HEK293 (cell line): ENCODE measurements around the gene ZNF428.
A peak's percentile ranks its signal among the peaks of the same experiment; 100 is the strongest.

ENCODE experiments used
- CTCF ChIA-PET: fragments of 350-600 bp; formaldehyde crosslinking; extraction: SDS; loops from one replicate; lab custom pipeline; 2021; ENCODE audit warnings: antibody characterized with exemption; lab: Yijun Ruan, JAX
- POLR2A ChIA-PET: fragments of 300-600 bp; formaldehyde crosslinking; extraction: SDS; loops from one replicate; lab custom pipeline; 2020; ENCODE audit warnings: antibody characterized with exemption, inconsistent platforms; lab: Yijun Ruan, JAX
- H3K27ac ChIP-seq: fragments of 200-500 bp; sonication (Bioruptor generic); 2 replicates; pipeline ENCODE4 v1.5.1; 2014; ENCODE audit warnings: low read depth, low read length, control low read depth, inconsistent platforms; ENCODE audit errors: extremely low read depth
- H3K36me3 ChIP-seq, 2 experiments: fragments of 200-500 bp in 1 of 2; sonication (Bioruptor generic) in 1 of 2; 1 replicate in 1 of 2; 2 replicates in 1 of 2; pipeline ENCODE4 v1.5.1; 2014 to 2017; ENCODE audit warnings: inconsistent platforms in 2 of 2, low read length in 2 of 2; ENCODE audit not compliant: control insufficient read depth in 2 of 2, insufficient read depth in 1 of 2
- H3K4me1 ChIP-seq: fragments of 200-500 bp; sonication (Bioruptor generic); 2 replicates; pipeline ENCODE4 v1.5.1; 2014; ENCODE audit warnings: mild to moderate bottlenecking, low read length, inconsistent platforms; ENCODE audit not compliant: control insufficient read depth, insufficient read depth
- H3K4me3 ChIP-seq: 2 replicates; pipeline ENCODE4 v1.5.1; 2011; ENCODE audit warnings: low read depth, mild to moderate bottlenecking, control low read depth, low read length, moderate library complexity
- H3K9me3 ChIP-seq: fragments of 200-500 bp; sonication (Bioruptor generic); 2 replicates; pipeline ENCODE4 v1.5.1; 2014; ENCODE audit warnings: low read depth, low read length, inconsistent platforms; ENCODE audit not compliant: control insufficient read depth, insufficient read depth
- GFI1B ChIP-seq: fragments of 450-650 bp; formaldehyde crosslinking; IDR thresholded peaks from 2 replicates; pipeline ENCODE4 v1.5.1; 2016; ENCODE audit warnings: missing biosample characterization, missing genetic modification characterization
- GLIS1 ChIP-seq: fragments of 450-650 bp; formaldehyde crosslinking; IDR thresholded peaks from 2 replicates; pipeline ENCODE4 v1.5.1; 2016; ENCODE audit warnings: missing biosample characterization, missing genetic modification characterization
- KLF16 ChIP-seq: fragments of 450-650 bp; formaldehyde crosslinking; IDR thresholded peaks from 2 replicates; pipeline ENCODE4 v1.5.1; 2017; ENCODE audit warnings: missing biosample characterization, missing genetic modification characterization
- KLF7 ChIP-seq: fragments of 450-650 bp; formaldehyde crosslinking; IDR thresholded peaks from 2 replicates; pipeline ENCODE4 v1.5.1; 2016; ENCODE audit warnings: missing biosample characterization, missing genetic modification characterization, borderline replicate concordance
- MYNN ChIP-seq: fragments of 450-650 bp; formaldehyde crosslinking; IDR thresholded peaks from 2 replicates; pipeline ENCODE4 v1.5.1; 2016; ENCODE audit warnings: missing biosample characterization, missing genetic modification characterization, borderline replicate concordance
- OSR2 ChIP-seq: fragments of 450-650 bp; formaldehyde crosslinking; IDR thresholded peaks from 2 replicates; pipeline ENCODE4 v1.5.1; 2016; ENCODE audit warnings: missing biosample characterization, missing genetic modification characterization
- PRDM1 ChIP-seq: fragments of 450-650 bp; formaldehyde crosslinking; IDR thresholded peaks from 2 replicates; pipeline ENCODE4; 2016; ENCODE audit warnings: missing biosample characterization, missing genetic modification characterization
- SCRT2 ChIP-seq: fragments of 450-650 bp; formaldehyde crosslinking; IDR thresholded peaks from 2 replicates; pipeline ENCODE4 v1.5.1; 2016; ENCODE audit warnings: missing biosample characterization, missing genetic modification characterization
- SP7 ChIP-seq: fragments of 450-650 bp; formaldehyde crosslinking; IDR thresholded peaks from 2 replicates; pipeline ENCODE4 v1.5.1; 2016; ENCODE audit warnings: missing biosample characterization, missing genetic modification characterization
- ZBTB21 ChIP-seq: fragments of 450-650 bp; formaldehyde crosslinking; IDR thresholded peaks from 2 replicates; pipeline ENCODE4 v1.5.1; 2017; ENCODE audit warnings: missing biosample characterization, missing genetic modification characterization
- ZBTB48 ChIP-seq: fragments of 450-650 bp; formaldehyde crosslinking; IDR thresholded peaks from 2 replicates; pipeline ENCODE4 v1.5.1; 2016; ENCODE audit warnings: missing biosample characterization, missing genetic modification characterization
- ZNF112 ChIP-seq: fragments of 450-650 bp; formaldehyde crosslinking; IDR thresholded peaks from 2 replicates; pipeline ENCODE4 v1.5.0; 2017; ENCODE audit warnings: missing biosample characterization, missing genetic modification characterization
- ZNF19 ChIP-seq: fragments of 450-650 bp; formaldehyde crosslinking; IDR thresholded peaks from 2 replicates; pipeline ENCODE4; 2016; ENCODE audit warnings: missing biosample characterization, missing genetic modification characterization, low read depth
- ZNF248 ChIP-seq: fragments of 450-650 bp; formaldehyde crosslinking; IDR thresholded peaks from 2 replicates; pipeline ENCODE4 v1.5.1; 2017; ENCODE audit warnings: missing biosample characterization, missing genetic modification characterization
- ZNF324 ChIP-seq: fragments of 450-650 bp; formaldehyde crosslinking; IDR thresholded peaks from 2 replicates; pipeline ENCODE4 v1.5.1; 2016; ENCODE audit warnings: missing biosample characterization, missing genetic modification characterization
- ZNF350 ChIP-seq: fragments of 450-650 bp; formaldehyde crosslinking; IDR thresholded peaks from 2 replicates; pipeline ENCODE4 v1.5.0; 2017; ENCODE audit warnings: missing biosample characterization, mild to moderate bottlenecking, missing genetic modification characterization
- ZNF366 ChIP-seq: fragments of 450-650 bp; formaldehyde crosslinking; conservative IDR thresholded peaks from 2 replicates; pipeline ENCODE4 v1.5.1; 2016; ENCODE audit warnings: missing biosample characterization, missing genetic modification characterization
- ZNF501 ChIP-seq: fragments of 450-650 bp; formaldehyde crosslinking; IDR thresholded peaks from 2 replicates; pipeline ENCODE4 v1.5.1; 2016; ENCODE audit warnings: missing biosample characterization, missing genetic modification characterization
- ZNF660 ChIP-seq: fragments of 450-650 bp; IDR thresholded peaks from 2 replicates; pipeline ENCODE4 v1.5.1; 2018; ENCODE audit warnings: missing biosample characterization, mild to moderate bottlenecking, missing genetic modification characterization
- ZNF677 ChIP-seq: fragments of 450-650 bp; IDR thresholded peaks from 2 replicates; pipeline ENCODE4 v1.5.0; 2018; ENCODE audit warnings: missing biosample characterization, mild to moderate bottlenecking, missing genetic modification characterization, moderate library complexity
- ZSCAN23 ChIP-seq: fragments of 450-650 bp; formaldehyde crosslinking; IDR thresholded peaks from 2 replicates; pipeline ENCODE4 v1.5.1; 2016; ENCODE audit warnings: missing biosample characterization, missing genetic modification characterization
- ZXDB ChIP-seq: fragments of 450-650 bp; formaldehyde crosslinking; IDR thresholded peaks from 2 replicates; pipeline ENCODE4 v1.5.1; 2016; ENCODE audit warnings: missing biosample characterization, missing genetic modification characterization
- TF ChIP-seq, protein P1 (sequence below): fragments of 450-650 bp; formaldehyde crosslinking; IDR thresholded peaks from 2 replicates; pipeline ENCODE4; 2016; ENCODE audit warnings: missing biosample characterization, missing genetic modification characterization
- TF ChIP-seq, protein P2 (sequence below): fragments of 450-650 bp; formaldehyde crosslinking; IDR thresholded peaks from 2 replicates; pipeline ENCODE4 v1.5.1; 2016; ENCODE audit warnings: missing biosample characterization, missing genetic modification characterization

The ZNF428 gene

GRCh38 chr19:43581467-43581866 is 38.0 kb downstream of the ZNF428 start (continued):
- TF ChIP-seq, protein P1, sequence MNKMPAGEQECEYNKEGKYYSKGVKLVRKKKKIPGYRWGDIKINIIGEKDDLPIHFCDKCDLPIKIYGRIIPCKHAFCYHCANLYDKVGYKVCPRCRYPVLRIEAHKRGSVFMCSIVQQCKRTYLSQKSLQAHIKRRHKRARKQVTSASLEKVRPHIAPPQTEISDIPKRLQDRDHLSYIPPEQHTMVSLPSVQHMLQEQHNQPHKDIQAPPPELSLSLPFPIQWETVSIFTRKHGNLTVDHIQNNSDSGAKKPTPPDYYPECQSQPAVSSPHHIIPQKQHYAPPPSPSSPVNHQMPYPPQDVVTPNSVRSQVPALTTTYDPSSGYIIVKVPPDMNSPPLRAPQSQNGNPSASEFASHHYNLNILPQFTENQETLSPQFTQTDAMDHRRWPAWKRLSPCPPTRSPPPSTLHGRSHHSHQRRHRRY (tag by site-specific recombination): no peak
- no peak for TF ChIP-seq GFI1B (tag by site-specific recombination)
- TF ChIP-seq ZNF501 (tag by site-specific recombination): no peak

GRCh38 chr19:43578787-43579186 is 40.6 kb downstream of the ZNF428 start:
- Histone ChIP-seq H3K4me1 (peaks cover 12% of the 10 kb centered on the region), H3K27ac (no peak overlapping the region), H3K9me3 (no peaks in the 10 kb centered on the region), H3K36me3 (peaks cover under 1 to 6% of the 10 kb centered on the region in 2 experiments; a peak in 2 of 3 replicates), H3K4me3 (no peak overlapping the region)
- ChIA-PET CTCF (interaction anchor here (4.2 kb wide), 1 partner anchor 16 kb away, joined by 22 read pairs; the partner anchor contains the start of gene IRGQ), POLR2A (interaction anchor here (1.9 kb wide), 1 partner anchor 17 kb away, joined by 7 read pairs; the partner anchor contains the start of genes IRGQ and ZNF576)
- 0 out of 2 replicates have a peak, but pooled peaks have one; percentile 27 for TF ChIP-seq GLIS1 (tag by site-specific recombination)
- no peak for TF ChIP-seq KLF16 (tag by site-specific recombination)
- peak; percentile 66 for TF ChIP-seq ZNF366 (tag by site-specific recombination)
- TF ChIP-seq PRDM1 (tag by site-specific recombination): peak; percentile 61
- TF ChIP-seq, protein P2, sequence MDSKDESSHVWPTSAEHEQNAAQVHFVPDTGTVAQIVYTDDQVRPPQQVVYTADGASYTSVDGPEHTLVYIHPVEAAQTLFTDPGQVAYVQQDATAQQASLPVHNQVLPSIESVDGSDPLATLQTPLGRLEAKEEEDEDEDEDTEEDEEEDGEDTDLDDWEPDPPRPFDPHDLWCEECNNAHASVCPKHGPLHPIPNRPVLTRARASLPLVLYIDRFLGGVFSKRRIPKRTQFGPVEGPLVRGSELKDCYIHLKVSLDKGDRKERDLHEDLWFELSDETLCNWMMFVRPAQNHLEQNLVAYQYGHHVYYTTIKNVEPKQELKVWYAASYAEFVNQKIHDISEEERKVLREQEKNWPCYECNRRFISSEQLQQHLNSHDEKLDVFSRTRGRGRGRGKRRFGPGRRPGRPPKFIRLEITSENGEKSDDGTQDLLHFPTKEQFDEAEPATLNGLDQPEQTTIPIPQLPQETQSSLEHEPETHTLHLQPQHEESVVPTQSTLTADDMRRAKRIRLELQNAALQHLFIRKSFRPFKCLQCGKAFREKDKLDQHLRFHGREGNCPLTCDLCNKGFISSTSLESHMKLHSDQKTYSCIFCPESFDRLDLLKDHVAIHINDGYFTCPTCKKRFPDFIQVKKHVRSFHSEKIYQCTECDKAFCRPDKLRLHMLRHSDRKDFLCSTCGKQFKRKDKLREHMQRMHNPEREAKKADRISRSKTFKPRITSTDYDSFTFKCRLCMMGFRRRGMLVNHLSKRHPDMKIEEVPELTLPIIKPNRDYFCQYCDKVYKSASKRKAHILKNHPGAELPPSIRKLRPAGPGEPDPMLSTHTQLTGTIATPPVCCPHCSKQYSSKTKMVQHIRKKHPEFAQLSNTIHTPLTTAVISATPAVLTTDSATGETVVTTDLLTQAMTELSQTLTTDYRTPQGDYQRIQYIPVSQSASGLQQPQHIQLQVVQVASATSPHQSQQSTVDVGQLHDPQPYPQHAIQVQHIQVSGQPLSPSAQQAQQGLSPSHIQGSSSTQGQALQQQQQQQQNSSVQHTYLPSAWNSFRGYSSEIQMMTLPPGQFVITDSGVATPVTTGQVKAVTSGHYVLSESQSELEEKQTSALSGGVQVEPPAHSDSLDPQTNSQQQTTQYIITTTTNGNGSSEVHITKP (tag by site-specific recombination): peak; percentile 87
- no peak for TF ChIP-seq ZNF248 (tag by site-specific recombination)

- POLR2A ChIA-PET: interaction anchor here (1.6 to 2.9 kb wide), 2 partner anchors 13 to 20 kb away, joined by 4 to 23 read pairs; partner anchors contain the start of genes IRGQ and ZNF576
- H3K27ac ChIP-seq: peak overlapping the region; percentile 54; the same call in 1 of the 2 replicates
- CTCF ChIA-PET: interaction anchor here (1.0 kb wide), 1 partner anchor 129 kb away, joined by 3 read pairs; no protein-coding TSS in a partner anchor
- TF ChIP-seq MYNN (no peak), ZSCAN23 (tag by site-specific recombination) (no peak), SP7 (tag by site-specific recombination) (no peak; the same call in 1 of the 2 replicates), ZNF660 (tag by site-specific recombination) (peak; percentile 49; the same call in 1 of the 2 replicates), ZXDB (no peak), ZNF112 (tag by site-specific recombination) (no peak), SCRT2 (tag by site-specific recombination) (no peak), OSR2 (peak; percentile 67), ZBTB48 (tag by site-specific recombination) (0 out of 2 replicates have a peak, but pooled peaks have one; percentile 25), ZBTB21 (tag by site-specific recombination) (peak; percentile 51; the same call in 1 of the 2 replicates), ZNF324 (tag by site-specific recombination) (no peak), ZNF19 (tag by site-specific recombination) (no peak), ZNF677 (tag by site-specific recombination) (no peak), KLF7 (no peak), ZNF350 (no peak)
- TF ChIP-seq, protein P2 (tag by site-specific recombination): 0 out of 2 replicates have a peak, but pooled peaks have one; percentile 4
These were observed 43.2 kb downstream of the ZNF428 start for GRCh38 chr19:43575955-43576878.

More at GRCh38 chr19:43575955-43576878, 43.2 kb downstream of the ZNF428 start:
- Histone ChIP-seq H3K9me3 (no peaks in the 10 kb centered on the region), H3K36me3 (peaks cover 14 to 27% of the 10 kb centered on the region in 2 experiments), H3K4me3 (peak overlapping the region; percentile 16), H3K4me1 (peaks cover 33% of the 10 kb centered on the region)
